Muscle layer of colon (tissue), 2 donors: Measurements from ENCODE around the gene TIAM2.

Source experiments
- H3K27ac ChIP-seq: one replicate; pipeline ENCODE4 v1.7.0; 2013; ENCODE audit warnings: low read depth, mild to moderate bottlenecking, low read length, moderate library complexity
- H3K27me3 ChIP-seq, 2 donors: one replicate each; pipeline ENCODE4 v1.7.0; 2013; ENCODE audit warnings: low read length in 2 of 2, mild to moderate bottlenecking in 2 of 2; ENCODE audit not compliant: insufficient read depth in 2 of 2, control insufficient read depth in 1 of 2
- H3K36me3 ChIP-seq: one replicate; pipeline ENCODE4 v1.7.0; 2013; ENCODE audit warnings: mild to moderate bottlenecking, low read length; ENCODE audit not compliant: insufficient read depth
- H3K4me1 ChIP-seq: one replicate; pipeline ENCODE4 v1.7.0; 2013; ENCODE audit warnings: mild to moderate bottlenecking, low read length; ENCODE audit not compliant: insufficient read depth
- H3K4me3 ChIP-seq, 2 donors: one replicate each; pipeline ENCODE4 v1.7.0; 2013; ENCODE audit warnings: low read length in 2 of 2, low read depth in 1 of 2, mild to moderate bottlenecking in 1 of 2, moderate library complexity in 1 of 2
- H3K9ac ChIP-seq: one replicate; pipeline ENCODE4 v1.7.0; 2013; ENCODE audit warnings: low read length
- H3K9me3 ChIP-seq: one replicate; pipeline ENCODE4 v1.7.0; 2013; ENCODE audit warnings: mild to moderate bottlenecking, low read length
- donor health status: abdominal sarcoma.
- donor health status: Adenocarcinoma of cecum.

TIAM2 gene

DNA sequence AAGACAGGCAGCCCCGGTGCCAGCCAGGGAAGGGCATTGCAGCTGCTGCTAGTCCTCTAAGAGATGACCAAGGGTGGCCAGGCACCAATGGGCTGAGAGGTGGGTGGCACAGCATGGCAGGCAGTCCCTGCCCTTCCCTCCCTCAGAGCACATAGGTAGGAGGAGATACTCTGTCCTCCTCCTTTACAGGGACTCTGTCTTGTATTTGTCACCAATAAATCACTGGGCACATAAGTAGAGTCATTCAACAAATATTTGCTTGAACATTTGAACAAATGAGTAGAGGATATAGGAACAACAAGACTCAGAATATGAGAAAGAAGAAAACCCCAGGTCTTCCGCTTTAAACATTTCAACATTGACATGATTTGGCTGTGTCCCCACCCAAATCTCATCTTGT is 199.3 kb downstream of the TIAM2 start:
- Histone ChIP-seq H3K4me3 (no peak overlapping the region), H3K9ac (no peak overlapping the region), H3K36me3 (no peaks in the 10 kb centered on the region), H3K27ac (no peak overlapping the region), H3K27me3 (no peaks in the 10 kb centered on the region), H3K9me3 (no peaks in the 10 kb centered on the region), H3K4me1 (peaks cover 14% of the 10 kb centered on the region)

DNA sequence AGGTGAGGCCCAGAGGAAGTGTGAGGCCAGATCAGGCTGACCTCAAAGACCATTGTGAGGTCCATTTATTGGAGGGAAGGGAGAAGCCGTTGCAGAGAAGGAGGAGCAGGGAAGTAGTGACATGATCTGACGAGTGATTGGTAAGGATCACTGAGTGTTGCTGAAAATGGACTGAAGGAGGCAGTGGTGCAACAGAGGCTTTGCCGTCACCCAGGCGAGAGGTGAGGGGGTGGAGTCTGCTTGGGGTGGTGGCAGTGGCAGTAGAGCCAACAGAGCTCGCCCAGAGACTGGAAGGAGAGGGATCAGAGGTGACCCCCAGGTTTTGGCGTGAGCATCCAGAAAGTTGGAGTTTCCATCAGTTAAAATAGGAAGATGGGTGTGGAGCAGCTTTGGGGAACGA is 200.8 kb downstream of the TIAM2 start:
- Histone ChIP-seq H3K36me3 (no peaks in the 10 kb centered on the region), H3K9me3 (no peaks in the 10 kb centered on the region), H3K27me3 (no peaks in the 10 kb centered on the region), H3K4me1 (peaks cover 1% of the 10 kb centered on the region), H3K4me3 (no peak overlapping the region), H3K27ac (no peak overlapping the region), H3K9ac (no peak overlapping the region)

DNA sequence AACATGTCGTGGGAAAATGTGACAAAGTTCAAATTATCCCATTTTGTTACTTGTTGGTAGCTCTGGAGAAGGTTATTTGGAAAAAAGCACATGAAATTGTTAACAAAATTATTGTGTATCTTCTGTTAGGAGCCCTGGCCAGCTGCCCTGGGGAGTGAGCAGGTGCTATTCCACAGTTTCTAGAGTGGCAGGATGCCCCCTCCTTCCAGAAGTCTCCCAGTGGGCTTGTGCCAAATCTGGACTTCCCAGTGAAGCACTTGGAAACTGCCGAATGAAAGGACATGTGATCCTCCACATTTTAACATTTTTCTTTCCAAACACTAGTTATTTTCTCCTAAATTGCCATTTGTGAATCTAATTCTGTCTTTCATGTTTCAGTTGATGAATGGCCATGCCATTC is 201.8 kb downstream of the TIAM2 start:
- H3K36me3 ChIP-seq, result no peaks in the 10 kb centered on the region
- H3K27me3 ChIP-seq, result no peaks in the 10 kb centered on the region
- H3K9me3 ChIP-seq, result no peaks in the 10 kb centered on the region
- H3K4me1 ChIP-seq, result peaks cover 8% of the 10 kb centered on the region
- no peak overlapping the region for H3K4me3 ChIP-seq
- no peak overlapping the region for H3K9ac ChIP-seq
- H3K27ac ChIP-seq, result no peak overlapping the region

DNA sequence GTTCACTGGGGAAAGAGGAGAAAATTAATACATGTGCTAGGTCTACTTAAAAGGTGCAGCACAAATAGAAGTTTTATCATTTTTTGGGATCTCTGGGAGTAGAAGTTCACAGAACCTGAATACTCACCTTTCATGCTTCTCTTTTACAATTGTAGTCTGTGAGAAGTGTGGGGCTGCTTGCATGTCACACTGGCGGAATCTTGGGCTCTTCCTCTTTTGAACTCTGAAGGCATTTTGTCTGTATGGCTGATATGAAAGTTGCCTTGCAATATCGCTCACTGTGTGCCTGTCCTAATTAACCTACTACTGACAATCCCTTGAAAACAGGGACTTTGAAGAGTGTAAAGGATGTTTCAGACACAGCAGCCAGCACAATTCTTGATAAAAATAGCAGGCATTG is 202.8 kb downstream of the TIAM2 start:
- no peaks in the 10 kb centered on the region for H3K27me3 ChIP-seq
- no peak overlapping the region for H3K9ac ChIP-seq
- H3K4me3 ChIP-seq, result no peak overlapping the region
- H3K36me3 ChIP-seq, result no peaks in the 10 kb centered on the region
- no peaks in the 10 kb centered on the region for H3K9me3 ChIP-seq
- peaks cover 8% of the 10 kb centered on the region for H3K4me1 ChIP-seq
- no peak overlapping the region for H3K27ac ChIP-seq

DNA sequence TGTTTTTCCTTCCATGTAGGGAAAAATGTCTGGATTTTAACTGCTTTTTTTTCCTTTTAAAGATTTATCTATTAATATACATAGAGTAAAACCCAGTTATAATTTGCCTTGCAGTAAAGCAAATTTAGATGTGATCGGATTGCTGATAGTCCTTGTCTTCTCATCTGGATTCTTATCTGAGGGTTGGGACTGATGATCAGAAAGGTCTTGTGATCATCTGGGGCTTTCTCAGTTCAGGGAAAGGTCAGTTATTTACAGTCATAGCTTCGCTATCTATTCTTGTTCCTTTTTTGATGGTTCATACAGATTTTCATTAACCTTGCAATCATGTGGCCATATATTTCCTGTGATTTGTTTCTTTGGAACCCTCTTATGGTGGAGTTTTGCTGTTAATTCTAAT is 204.9 kb downstream of the TIAM2 start:
- no peaks in the 10 kb centered on the region for H3K9me3 ChIP-seq
- H3K4me3 ChIP-seq, result no peak overlapping the region
- peaks cover 8% of the 10 kb centered on the region for H3K4me1 ChIP-seq
- no peak overlapping the region for H3K9ac ChIP-seq
- H3K36me3 ChIP-seq, result no peaks in the 10 kb centered on the region
- no peak overlapping the region for H3K27ac ChIP-seq
- H3K27me3 ChIP-seq, result no peaks in the 10 kb centered on the region

DNA sequence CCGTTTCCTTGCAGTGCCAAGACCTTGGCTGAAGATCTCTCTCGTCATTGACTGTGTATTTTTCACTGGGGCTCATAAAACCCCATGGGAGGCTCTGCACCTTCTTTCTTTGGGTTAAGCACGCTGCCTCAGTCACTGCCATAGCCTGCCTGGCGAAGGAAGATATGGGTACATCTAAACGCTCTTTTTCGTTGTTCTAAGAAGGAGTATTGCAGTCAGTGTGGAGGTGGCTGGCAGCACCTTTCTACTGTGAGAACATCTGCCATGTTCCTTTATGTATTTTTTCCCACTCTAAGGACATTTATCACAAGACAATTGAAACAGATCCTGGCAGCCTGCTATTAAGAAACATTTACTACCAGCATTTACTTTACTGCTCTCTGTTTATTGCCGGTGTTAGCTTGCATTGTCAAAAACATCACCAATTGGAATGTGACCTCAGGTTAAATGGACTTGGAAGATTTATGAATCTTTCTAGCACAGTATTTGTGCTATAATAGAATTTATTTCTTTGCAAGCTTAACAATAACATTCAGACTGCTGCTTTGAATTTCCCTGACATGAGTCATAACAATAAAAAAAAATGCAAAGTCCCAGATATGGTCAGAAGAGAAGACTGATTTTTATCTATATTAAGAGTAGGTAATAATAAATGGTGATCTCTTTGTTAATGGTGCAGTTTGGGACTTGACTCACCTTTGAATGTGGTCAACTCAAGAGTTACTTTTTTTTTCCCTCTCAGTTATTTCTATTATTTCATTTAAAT is 206.5 kb downstream of the TIAM2 start:
- no peaks in the 10 kb centered on the region for H3K9me3 ChIP-seq
- no peaks in the 10 kb centered on the region for H3K27me3 ChIP-seq
- peaks cover 8% of the 10 kb centered on the region for H3K4me1 ChIP-seq
- H3K4me3 ChIP-seq, result peak overlapping the region in 1 of 2 donors; percentile 17
- no peaks in the 10 kb centered on the region for H3K36me3 ChIP-seq
- H3K27ac ChIP-seq, result peak overlapping the region; percentile 28
- no peak overlapping the region for H3K9ac ChIP-seq

DNA sequence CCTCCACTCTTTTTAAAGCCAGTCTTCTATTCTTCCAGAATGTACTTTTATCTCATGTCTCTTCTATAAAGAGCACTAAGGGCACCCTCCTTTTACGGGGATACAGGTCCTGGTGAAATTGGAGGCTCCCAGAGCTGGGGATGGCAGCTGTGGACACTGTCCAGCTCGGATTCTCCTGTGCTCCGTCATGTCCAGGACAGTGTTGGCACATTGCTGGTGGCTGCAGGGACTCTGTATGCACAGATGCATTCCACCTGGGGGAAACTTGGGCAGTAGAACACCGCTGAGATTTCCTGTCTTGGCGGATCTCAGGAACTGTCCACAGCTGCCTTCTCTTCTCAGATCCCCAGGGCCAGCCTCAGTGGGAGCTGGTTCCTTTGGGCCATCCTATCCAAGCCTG is 212.1 kb downstream of the TIAM2 start:
- H3K36me3 ChIP-seq, result no peaks in the 10 kb centered on the region
- H3K4me1 ChIP-seq, result no peaks in the 10 kb centered on the region
- H3K9ac ChIP-seq, result no peak overlapping the region
- H3K27me3 ChIP-seq, result no peaks in the 10 kb centered on the region
- no peak overlapping the region for H3K27ac ChIP-seq
- H3K9me3 ChIP-seq, result no peaks in the 10 kb centered on the region
- no peak overlapping the region for H3K4me3 ChIP-seq

DNA sequence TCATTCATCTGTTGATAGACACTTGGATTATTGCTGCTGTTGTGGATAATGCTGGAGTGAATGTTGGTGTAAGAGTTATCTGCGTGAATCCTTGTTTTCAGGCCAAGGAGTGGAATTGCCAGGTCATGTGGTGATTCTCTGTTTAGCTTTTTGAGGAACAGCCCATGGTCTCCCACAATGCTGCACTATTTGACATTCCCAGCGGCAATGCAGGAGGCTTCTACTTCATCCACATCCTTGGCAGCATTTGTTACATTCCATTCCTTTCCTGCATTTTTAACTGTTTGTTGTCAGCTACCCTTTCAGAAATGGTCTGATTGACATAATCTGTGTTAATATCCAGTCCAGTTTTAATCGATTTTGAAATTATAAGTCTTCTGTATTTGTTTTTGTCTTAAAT is 217.0 kb downstream of the TIAM2 start:
- no peaks in the 10 kb centered on the region for H3K4me1 ChIP-seq
- no peak overlapping the region for H3K27ac ChIP-seq
- H3K4me3 ChIP-seq, result no peak overlapping the region
- no peaks in the 10 kb centered on the region for H3K9me3 ChIP-seq
- no peaks in the 10 kb centered on the region for H3K36me3 ChIP-seq
- no peaks in the 10 kb centered on the region for H3K27me3 ChIP-seq
- no peak overlapping the region for H3K9ac ChIP-seq

DNA sequence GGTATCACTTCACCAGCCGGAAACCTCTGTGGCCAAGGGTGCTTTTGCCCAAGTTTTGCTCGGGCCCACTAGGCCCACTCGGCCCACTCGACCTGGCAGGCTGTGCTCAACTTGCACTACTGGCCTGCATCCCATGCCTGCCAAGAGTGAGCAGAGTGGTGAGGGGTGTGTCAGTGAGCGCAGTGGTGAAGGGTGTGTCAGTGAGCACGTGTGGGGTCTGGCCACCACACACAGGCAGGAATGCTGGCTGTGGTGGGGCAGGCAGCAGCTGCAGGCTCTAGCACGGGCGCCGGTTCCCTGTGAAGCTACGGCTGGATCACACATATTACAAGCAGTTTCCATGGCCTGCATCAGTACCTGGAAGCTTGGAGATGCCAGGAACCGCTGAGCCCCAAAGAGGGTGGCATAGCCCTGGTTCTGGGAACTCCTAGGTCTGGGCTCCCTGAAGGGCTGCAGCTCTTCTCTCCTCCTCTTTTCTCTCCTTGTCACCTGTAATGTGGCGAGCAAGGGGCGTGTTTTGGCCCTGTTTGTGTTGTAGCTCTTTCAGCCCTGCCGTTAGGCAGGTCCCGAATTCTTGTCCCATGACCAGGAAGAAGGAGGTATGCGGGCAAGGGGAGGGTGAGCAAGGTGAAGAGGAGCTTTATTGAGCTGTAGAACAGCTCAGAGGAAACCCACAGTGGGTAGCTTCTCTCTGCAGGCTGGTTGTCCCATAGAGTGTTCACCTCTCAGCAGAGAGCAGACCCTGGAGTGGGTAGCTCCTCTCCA is 217.7 kb downstream of the TIAM2 start:
- Histone ChIP-seq H3K27ac (no peak overlapping the region), H3K9ac (no peak overlapping the region), H3K36me3 (no peaks in the 10 kb centered on the region), H3K4me3 (no peak overlapping the region), H3K27me3 (no peaks in the 10 kb centered on the region), H3K9me3 (no peaks in the 10 kb centered on the region), H3K4me1 (no peaks in the 10 kb centered on the region)

DNA sequence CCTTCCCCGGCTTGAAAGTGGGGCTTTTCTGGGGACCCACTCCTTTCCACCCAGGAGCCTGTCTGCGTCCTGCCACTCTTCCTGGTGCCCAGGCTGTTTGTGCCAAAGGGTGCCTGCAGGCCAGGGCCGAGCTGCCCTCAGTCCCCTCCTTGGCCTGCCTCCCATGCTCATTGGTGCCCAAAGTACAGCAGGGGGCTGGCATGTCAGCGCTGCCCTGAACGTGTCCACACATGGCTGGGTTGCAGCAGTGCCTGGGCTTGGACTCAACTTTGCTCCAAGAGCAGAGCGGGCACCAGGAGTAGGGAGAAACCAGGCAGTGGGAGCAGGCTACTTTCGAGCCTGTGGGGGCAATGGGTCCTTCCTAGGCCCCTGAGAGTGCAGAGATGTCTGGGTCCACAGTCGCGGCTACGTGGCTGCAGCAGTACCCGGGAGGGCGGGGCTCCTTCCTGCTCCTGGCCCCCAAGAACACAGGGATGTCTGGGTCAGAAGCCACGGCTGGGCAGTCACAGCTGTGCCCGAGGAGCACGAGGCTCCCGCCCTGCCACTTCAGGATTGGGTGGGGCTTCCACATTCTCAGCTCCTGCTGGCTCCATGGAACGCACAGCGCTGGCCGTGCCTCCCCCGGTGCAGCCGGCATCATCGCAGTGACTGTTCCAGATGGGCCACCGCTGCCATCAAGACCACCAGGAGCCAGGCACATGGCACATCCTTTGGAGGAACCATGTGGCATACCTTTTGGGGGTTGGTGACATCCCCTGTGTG is 218.7 kb downstream of the TIAM2 start:
- Histone ChIP-seq H3K36me3 (no peaks in the 10 kb centered on the region), H3K27me3 (no peaks in the 10 kb centered on the region), H3K4me3 (no peak overlapping the region), H3K4me1 (no peaks in the 10 kb centered on the region), H3K9ac (no peak overlapping the region), H3K9me3 (no peaks in the 10 kb centered on the region), H3K27ac (no peak overlapping the region)

DNA sequence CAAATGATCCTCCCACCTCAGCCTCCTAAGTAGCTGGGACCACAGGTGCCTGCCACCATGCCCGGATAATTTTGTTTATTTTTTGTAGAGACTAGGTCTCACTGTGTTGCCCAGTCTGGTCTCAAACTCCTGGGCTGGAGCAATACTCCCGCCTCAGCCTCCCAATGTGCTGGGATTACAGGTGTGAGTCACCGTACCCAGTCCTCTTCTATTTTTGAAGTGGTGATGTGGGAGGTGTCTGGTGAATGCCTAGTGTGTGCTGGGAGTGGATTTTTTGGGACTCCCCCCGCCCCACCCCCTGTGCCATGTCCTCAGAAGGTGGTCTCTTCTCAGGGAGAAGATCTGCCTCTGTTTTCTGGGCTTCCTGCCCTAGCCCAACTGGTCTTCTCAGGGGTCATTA is 220.8 kb downstream of the TIAM2 start:
- no peak overlapping the region for H3K4me3 ChIP-seq
- no peak overlapping the region for H3K9ac ChIP-seq
- H3K9me3 ChIP-seq, result no peaks in the 10 kb centered on the region
- H3K36me3 ChIP-seq, result no peaks in the 10 kb centered on the region
- H3K27ac ChIP-seq, result no peak overlapping the region
- H3K27me3 ChIP-seq, result no peaks in the 10 kb centered on the region
- peaks cover 11% of the 10 kb centered on the region for H3K4me1 ChIP-seq
